ENCODE measurements around the gene ITFG2.

Gene ITFG2

DNA sequence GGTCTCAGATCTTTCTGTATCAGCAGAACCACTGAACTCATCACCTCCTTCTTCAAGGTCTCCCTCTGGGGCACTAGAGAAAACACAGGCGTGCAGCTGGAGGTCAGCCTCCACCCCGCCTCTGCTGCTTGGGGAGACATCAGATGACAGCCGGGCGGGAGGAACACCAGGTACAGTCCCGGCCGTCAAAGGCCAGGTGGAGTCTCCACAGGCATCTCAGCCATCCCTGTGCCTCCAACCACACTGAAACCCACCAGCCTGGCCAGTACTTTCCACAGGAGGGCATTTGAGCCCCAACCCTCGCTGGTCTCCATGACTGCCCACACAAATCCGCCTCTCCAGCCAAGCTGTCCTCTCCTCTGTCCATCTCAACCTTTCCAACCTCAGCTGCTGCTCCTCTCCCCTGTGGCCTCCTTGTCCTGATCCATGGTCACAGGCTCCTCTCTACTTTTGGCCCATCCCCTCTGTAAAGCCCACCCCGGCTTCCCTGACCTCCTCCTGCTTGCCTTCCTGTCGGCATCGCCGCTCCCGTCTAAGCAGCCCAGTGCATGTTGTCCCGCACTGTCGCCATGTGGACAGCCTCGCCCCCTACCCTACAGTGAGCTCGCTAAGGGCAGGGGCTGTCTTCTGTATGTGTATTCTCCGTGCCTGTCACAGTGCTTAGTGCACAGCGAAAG lies 39.1 kb upstream of the ITFG2 start:
- TF ChIP-seq, protein P1, sequence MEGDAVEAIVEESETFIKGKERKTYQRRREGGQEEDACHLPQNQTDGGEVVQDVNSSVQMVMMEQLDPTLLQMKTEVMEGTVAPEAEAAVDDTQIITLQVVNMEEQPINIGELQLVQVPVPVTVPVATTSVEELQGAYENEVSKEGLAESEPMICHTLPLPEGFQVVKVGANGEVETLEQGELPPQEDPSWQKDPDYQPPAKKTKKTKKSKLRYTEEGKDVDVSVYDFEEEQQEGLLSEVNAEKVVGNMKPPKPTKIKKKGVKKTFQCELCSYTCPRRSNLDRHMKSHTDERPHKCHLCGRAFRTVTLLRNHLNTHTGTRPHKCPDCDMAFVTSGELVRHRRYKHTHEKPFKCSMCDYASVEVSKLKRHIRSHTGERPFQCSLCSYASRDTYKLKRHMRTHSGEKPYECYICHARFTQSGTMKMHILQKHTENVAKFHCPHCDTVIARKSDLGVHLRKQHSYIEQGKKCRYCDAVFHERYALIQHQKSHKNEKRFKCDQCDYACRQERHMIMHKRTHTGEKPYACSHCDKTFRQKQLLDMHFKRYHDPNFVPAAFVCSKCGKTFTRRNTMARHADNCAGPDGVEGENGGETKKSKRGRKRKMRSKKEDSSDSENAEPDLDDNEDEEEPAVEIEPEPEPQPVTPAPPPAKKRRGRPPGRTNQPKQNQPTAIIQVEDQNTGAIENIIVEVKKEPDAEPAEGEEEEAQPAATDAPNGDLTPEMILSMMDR (IDR thresholded peaks at IDR 0.05), result no peak

DNA sequence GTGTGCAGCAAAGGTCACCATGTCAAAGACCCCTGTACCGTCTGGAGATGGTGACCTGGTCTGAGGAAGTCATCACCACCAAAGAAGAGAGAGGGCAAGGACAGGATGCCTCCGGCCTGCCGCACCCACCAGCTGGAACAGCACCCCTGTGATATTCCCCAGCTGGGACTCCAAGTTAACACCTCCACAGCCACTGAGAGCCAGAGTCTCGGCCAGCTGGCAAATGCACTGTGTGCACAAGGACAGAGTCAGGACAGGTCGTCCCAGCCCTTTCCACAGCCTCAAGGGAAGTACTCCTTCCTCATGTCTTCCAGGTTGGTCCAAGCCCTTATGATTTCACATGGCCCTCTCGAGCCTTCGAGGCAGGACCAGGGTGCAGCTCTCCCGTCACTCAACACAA lies 37.0 kb upstream of the ITFG2 start:
- TF ChIP-seq, protein P1 (IDR thresholded peaks at IDR 0.05), result no peak

DNA sequence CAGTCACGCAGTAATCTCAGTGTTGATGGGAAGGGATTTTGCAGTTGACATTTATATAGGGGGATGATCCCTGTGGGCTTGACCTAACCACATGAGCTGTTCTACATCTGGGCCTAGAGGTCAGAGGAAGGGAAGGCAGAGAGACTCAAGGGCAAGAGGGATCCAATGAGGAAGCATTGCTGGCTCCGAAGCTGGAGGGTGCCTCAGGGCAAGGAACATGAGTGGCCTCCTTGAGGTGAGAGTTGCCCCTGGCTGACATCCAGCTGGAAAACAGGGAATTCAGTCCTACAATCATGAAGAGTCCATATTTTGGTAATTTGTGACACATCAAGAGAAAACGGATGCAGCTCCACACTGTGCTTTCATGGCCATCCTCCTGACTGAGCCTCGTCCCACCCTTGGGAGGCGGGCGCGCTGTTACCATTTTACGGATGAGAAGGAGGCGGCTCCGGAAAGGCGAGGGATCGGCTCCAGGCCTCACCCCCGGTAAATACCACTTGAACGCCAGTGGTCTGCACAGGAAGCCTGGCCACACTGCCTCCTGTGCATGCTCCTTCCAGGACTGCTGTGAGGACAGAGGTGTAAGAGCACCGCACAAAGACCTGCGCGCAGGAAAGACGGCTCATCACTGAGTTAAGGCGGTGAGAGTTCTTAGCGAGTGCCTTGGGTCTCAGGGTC lies 36.2 kb upstream of the ITFG2 start:
- TF ChIP-seq, protein P1 (IDR thresholded peaks at IDR 0.05), result no peak

DNA sequence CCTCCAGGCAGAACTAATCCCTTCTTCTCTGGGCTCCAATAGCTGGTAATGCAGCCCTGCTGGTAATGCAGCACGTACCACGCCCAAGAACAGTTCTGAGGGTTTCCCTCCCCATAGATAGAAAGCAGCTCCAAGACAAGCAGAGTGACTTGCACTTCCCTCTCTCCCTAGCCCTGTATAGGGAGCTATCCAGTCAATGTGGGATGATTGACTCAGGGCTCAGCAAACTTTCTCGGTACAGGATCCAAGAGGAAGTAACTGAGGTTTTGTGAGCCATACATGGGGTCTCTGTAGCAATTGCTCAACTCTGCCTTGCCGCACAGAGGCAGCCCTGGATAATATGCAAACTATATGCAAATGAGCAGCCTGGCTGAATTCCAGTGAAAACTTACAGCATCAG lies 33.2 kb upstream of the ITFG2 start:
- TF ChIP-seq, protein P1 (IDR thresholded peaks at IDR 0.05), result no peak

DNA sequence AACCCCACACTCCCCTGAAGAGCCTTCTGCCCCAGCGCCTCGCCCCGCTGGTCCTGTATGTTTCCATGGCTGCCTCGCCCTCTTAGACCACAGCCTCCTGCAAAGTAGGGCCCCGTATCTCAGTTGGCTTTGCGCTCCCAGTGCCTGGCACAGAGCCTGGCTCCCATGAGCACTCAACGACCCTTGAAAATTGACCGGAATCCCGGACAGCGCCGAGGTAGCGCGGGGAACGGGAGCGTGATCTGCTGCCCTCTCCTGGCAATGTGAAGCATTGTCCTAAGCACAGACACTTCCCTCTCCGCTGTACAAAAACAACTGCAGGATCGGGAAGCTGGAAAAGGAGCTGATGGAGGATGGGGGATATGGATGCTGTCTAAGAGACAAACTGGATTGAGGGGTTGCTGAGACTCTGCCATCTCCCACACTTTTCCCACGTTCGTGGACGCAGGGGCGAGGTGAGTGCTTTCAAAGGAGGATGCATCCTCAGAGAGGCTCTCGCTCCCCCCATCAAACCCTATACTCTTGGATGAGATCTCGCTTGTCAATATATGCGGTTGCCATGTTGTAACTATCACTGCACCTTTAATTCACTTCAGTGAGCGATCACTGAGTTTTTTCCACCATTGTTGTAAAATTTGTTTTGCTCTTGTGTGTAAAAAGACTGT lies 28.4 kb upstream of the ITFG2 start:
- TF ChIP-seq, protein P1 (IDR thresholded peaks at IDR 0.05), result peak; percentile 90

DNA sequence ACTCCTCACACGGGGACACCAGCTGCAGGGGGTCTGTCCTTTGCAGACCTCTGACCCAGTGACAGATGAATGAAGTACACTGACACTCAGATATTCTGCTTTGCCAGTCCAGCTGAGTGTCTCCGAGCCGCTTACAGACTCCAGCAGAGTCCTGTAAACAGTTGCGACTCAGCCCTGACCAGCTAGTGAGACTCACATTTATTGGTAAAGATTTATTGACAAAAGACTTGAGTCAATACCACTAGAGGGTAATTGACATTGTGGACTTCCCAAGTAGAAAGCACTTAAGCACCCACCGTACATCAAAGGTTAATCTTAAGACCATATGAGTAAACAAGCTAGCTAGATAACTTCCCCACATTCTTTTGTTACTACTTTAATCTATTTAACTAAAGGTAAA lies 27.5 kb upstream of the ITFG2 start:
- TF ChIP-seq, protein P1 (IDR thresholded peaks at IDR 0.05), result no peak

DNA sequence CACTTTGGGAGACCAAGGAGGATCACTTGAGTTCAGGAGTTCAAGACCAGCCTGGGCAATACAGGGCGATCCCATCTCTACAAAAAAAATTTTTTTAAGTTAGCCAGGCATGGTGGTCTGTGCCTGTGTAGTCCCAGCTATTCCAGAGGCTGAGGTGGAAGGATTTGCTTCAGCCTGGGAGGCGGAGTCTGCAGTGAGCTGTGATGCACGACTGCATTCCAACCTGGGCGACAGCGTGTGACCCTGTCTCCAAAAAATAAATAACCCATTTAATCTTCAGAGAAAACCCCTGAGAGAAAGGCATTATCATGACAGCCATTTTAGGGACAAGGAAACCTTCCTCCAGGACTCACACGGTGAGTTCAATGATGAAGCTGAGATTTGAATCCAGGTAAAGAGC lies 21.4 kb upstream of the ITFG2 start:
- TF ChIP-seq, protein P1 (IDR thresholded peaks at IDR 0.05), result no peak
